Measurements from ENCODE around the gene TSPEAR.

TSPEAR gene

DNA sequence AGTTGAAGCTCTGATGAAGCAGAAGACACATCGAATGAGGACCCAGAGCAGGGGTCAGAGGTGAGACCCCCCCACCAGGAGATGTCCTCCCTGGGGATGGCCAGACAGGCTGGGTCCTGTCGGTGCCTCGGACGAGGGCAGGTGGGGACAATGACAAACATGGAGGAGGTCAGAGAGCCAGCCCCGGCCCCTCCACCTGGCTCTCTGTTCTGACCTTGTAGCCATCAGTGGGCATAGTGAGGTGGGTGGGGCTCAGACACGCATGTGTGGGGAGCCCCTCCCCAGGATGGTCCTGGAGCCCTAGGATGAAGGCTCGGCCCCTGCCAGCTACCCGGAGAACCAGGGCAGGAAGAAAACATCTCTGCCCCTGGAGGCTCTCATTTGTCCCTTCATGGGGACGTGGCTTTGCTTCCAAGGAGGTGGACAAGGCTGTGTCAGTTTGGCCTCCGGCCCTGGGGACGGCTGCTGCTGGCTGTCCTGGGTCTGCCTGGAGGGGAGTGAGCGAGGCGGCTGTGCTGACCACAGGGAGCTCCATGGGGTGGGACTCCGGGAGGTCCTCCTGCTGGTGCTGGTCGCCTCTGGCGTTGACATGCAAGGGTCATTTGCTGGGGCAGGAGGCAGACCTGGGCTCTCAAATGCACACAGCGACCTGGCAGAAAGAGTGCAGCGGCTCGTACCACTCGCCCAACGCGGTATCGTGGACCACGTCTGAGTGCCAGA lies 121.6 kb downstream of the TSPEAR start:
- Histone ChIP-seq H3F3A (ENCODE audit: control insufficient read depth, insufficient read depth) (no peaks in the 10 kb centered on the region), H3K27ac (ENCODE audit: low read depth, low read length) (no peak overlapping the region), H3K4me3 (ENCODE audit: low read length) (no peak overlapping the region)

DNA sequence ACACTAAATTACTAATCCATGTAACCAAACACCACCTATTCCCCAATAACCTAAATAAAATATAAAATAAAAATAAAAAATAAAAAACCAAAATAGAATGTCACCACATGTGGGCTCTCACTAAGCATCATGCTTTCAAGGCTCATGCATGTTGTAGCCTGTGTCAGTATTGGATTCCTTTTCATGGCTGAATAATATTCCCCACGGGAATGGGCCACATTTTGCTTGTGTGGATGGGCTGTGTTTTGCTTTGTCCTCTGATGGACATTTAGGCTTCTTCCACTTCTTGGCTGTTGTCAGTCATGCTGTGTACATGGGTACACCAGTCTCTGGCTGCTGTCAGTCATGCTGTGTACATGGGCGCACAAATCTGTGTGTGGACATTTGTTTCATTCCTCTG lies 122.3 kb downstream of the TSPEAR start:
- H3K27me3 ChIP-seq (ENCODE audit: control insufficient read depth, low read length), result no peaks in the 10 kb centered on the region
- no peak overlapping the region for H3K4me2 ChIP-seq (ENCODE audit: low read length)
- H3K4me1 ChIP-seq (ENCODE audit: control insufficient read depth, low read length), result no peaks in the 10 kb centered on the region
- no peaks in the 10 kb centered on the region for H3K9me3 ChIP-seq (ENCODE audit: control insufficient read depth, insufficient read depth, low read length)
- no peaks in the 10 kb centered on the region for H3K9me2 ChIP-seq (replicated peaks; ENCODE audit: control insufficient read depth, low read length)
- no peak overlapping the region for H3K27ac ChIP-seq (ENCODE audit: low read depth, low read length)
- H3K79me2 ChIP-seq (ENCODE audit: control insufficient read depth, low read length), result no peaks in the 10 kb centered on the region
- TF ChIP-seq, protein P1, sequence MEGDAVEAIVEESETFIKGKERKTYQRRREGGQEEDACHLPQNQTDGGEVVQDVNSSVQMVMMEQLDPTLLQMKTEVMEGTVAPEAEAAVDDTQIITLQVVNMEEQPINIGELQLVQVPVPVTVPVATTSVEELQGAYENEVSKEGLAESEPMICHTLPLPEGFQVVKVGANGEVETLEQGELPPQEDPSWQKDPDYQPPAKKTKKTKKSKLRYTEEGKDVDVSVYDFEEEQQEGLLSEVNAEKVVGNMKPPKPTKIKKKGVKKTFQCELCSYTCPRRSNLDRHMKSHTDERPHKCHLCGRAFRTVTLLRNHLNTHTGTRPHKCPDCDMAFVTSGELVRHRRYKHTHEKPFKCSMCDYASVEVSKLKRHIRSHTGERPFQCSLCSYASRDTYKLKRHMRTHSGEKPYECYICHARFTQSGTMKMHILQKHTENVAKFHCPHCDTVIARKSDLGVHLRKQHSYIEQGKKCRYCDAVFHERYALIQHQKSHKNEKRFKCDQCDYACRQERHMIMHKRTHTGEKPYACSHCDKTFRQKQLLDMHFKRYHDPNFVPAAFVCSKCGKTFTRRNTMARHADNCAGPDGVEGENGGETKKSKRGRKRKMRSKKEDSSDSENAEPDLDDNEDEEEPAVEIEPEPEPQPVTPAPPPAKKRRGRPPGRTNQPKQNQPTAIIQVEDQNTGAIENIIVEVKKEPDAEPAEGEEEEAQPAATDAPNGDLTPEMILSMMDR (IDR thresholded peaks at IDR 0.05; ENCODE audit: low read depth, low read length, poor library complexity, severe bottlenecking), result no peak
- H3F3A ChIP-seq (ENCODE audit: control insufficient read depth, insufficient read depth), result no peaks in the 10 kb centered on the region
- no peaks in the 10 kb centered on the region for H4K20me1 ChIP-seq (ENCODE audit: control insufficient read depth, insufficient read depth, low read depth, low read length)
- no peak overlapping the region for H3K4me3 ChIP-seq (ENCODE audit: low read length)
- H3K36me3 ChIP-seq (ENCODE audit: control insufficient read depth, low read length), result no peaks in the 10 kb centered on the region

More for the DNA sequence above, 121.6 kb downstream of the TSPEAR start:
- H3K9me3 ChIP-seq (ENCODE audit: control insufficient read depth, insufficient read depth, low read length), result no peaks in the 10 kb centered on the region
- H3K9me2 ChIP-seq (replicated peaks; ENCODE audit: control insufficient read depth, low read length), result no peaks in the 10 kb centered on the region
- no peaks in the 10 kb centered on the region for H3K27me3 ChIP-seq (ENCODE audit: control insufficient read depth, low read length)
- H3K4me2 ChIP-seq (ENCODE audit: low read length), result no peak overlapping the region
- no peaks in the 10 kb centered on the region for H4K20me1 ChIP-seq (ENCODE audit: control insufficient read depth, insufficient read depth, low read depth, low read length)
- TF ChIP-seq, protein P1 (IDR thresholded peaks at IDR 0.05; ENCODE audit: low read depth, low read length, poor library complexity, severe bottlenecking), result no peak
- no peak for TF ChIP-seq EZH2phosphoT487 (IDR thresholded peaks at IDR 0.05; ENCODE audit: borderline replicate concordance, low read length)
- no peaks in the 10 kb centered on the region for H3K79me2 ChIP-seq (ENCODE audit: control insufficient read depth, low read length)
- no peaks in the 10 kb centered on the region for H3K4me1 ChIP-seq (ENCODE audit: control insufficient read depth, low read length)
- no peaks in the 10 kb centered on the region for H3K36me3 ChIP-seq (ENCODE audit: control insufficient read depth, low read length)

DNA sequence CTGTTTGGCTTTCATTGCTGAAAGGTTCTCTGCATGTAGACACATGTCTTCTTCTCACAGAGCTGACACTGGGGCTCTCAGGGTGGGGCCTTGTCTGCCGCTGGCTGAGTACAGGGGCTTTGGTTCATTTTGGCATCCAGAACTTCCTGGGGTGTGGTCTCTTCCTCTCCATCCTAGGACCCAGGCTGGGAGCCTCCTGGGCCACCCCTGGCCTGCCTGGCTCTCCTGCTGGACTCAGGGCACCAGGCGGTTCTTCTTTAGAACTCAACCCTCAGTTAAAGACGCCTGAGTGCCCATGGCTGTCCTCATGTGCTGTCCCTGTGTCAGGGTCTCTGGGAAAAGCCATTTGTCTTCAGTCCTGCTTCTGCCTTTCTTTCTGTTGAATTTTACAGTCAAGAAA lies 125.5 kb downstream of the TSPEAR start:
- no peaks in the 10 kb centered on the region for H4K20me1 ChIP-seq (ENCODE audit: control insufficient read depth, insufficient read depth, low read depth, low read length)

More for the DNA sequence above, 125.5 kb downstream of the TSPEAR start:
- Histone ChIP-seq H3K27me3 (ENCODE audit: control insufficient read depth, low read length) (no peaks in the 10 kb centered on the region), H3K9me2 (replicated peaks; ENCODE audit: control insufficient read depth, low read length) (no peaks in the 10 kb centered on the region), H3K9me3 (ENCODE audit: control insufficient read depth, insufficient read depth, low read length) (peaks cover 10% of the 10 kb centered on the region; the same call in 1 of the 2 replicates), H3K4me2 (ENCODE audit: low read length) (no peak overlapping the region), H3K79me2 (ENCODE audit: control insufficient read depth, low read length) (no peaks in the 10 kb centered on the region), H3F3A (ENCODE audit: control insufficient read depth, insufficient read depth) (no peaks in the 10 kb centered on the region), H3K4me1 (ENCODE audit: control insufficient read depth, low read length) (no peaks in the 10 kb centered on the region), H3K27ac (ENCODE audit: low read depth, low read length) (no peak overlapping the region), H3K36me3 (ENCODE audit: control insufficient read depth, low read length) (no peaks in the 10 kb centered on the region), H3K4me3 (ENCODE audit: low read length) (no peak overlapping the region)
- TF ChIP-seq, protein P1 (IDR thresholded peaks at IDR 0.05; ENCODE audit: low read depth, low read length, poor library complexity, severe bottlenecking), result no peak
- TF ChIP-seq EZH2phosphoT487 (IDR thresholded peaks at IDR 0.05; ENCODE audit: borderline replicate concordance, low read length), result no peak

Data from DOHH2 (cell line).